H1 (cell line): ENCODE results near the gene INAVA. TPM values are rescaled to one million over a fixed set of nuclear protein-coding genes. Genes with fewer than 3 reads are reported as not detected.

Experiments used
- CTCF ChIA-PET: fragments of 300-600 bp; sonication (Branson Sonifier 250); formaldehyde crosslinking; loops from one replicate; lab custom pipeline; 2021; ENCODE audit not compliant: partially characterized antibody; lab: Charles Lee
- POLR2A ChIA-PET: fragments of 300-600 bp; sonication (Branson Sonifier 250); formaldehyde crosslinking; loops from one replicate; lab custom pipeline; 2021; ENCODE audit warnings: inconsistent platforms; ENCODE audit not compliant: partially characterized antibody; lab: Charles Lee
- DNase-seq, 2 experiments: peaks; one replicate each; pipeline versions ENCODE4 v3.0.0 to v3.0.0-alpha.2; 2010 to 2022; ENCODE audit warnings: low spot score in 2 of 2, low read depth in 1 of 2, mixed read lengths in 1 of 2
- FAIRE-seq: peaks from 2 replicates; lab custom pipeline; 2011; peaks lifted over from hg19 to GRCh38; lab: Jason Lieb, UNC
- H2AFZ ChIP-seq: 2 replicates; pipeline ENCODE4 v1.8.1; 2012; ENCODE audit warnings: low read length, inconsistent platforms
- H2AK5ac ChIP-seq: 2 replicates; pipeline ENCODE4 v1.6.1; 2013; ENCODE audit warnings: low read depth, low read length
- H2BK120ac ChIP-seq: replicated peaks from 2 replicates; pipeline ENCODE3; 2013; ENCODE audit warnings: low read depth, low read length, inconsistent platforms
- H2BK12ac ChIP-seq: 2 replicates; pipeline ENCODE4 v1.6.1; 2013; ENCODE audit warnings: low read depth, low read length
- H2BK15ac ChIP-seq: 2 replicates; pipeline ENCODE4 v1.6.1; 2013; ENCODE audit warnings: low read length
- H2BK20ac ChIP-seq: 2 replicates; pipeline ENCODE4 v1.6.1; 2013; ENCODE audit warnings: low read length
- H2BK5ac ChIP-seq: 2 replicates; pipeline ENCODE4 v1.6.1; 2013; ENCODE audit warnings: low read depth, low read length
- H3K14ac ChIP-seq: 2 replicates; pipeline ENCODE4 v1.6.1; 2013; ENCODE audit warnings: inconsistent platforms; ENCODE audit not compliant: insufficient read length
- H3K18ac ChIP-seq: 2 replicates; pipeline ENCODE4 v1.6.1; 2013; ENCODE audit warnings: low read length; ENCODE audit errors: extremely low read depth
- H3K23ac ChIP-seq: 2 replicates; pipeline ENCODE4 v1.6.1; 2013; ENCODE audit warnings: inconsistent platforms; ENCODE audit not compliant: insufficient read length
- H3K23me2 ChIP-seq: 2 replicates; pipeline ENCODE4 v1.6.1; 2013; ENCODE audit warnings: low read depth, low read length
- H3K27ac ChIP-seq: 2 replicates; pipeline ENCODE4 v1.6.1; 2011; ENCODE audit warnings: low read depth, low read length, inconsistent platforms
- H3K27me3 ChIP-seq, 4 experiments: replicated peaks in 1 of 4; 1 replicate in 1 of 4; 2 replicates in 3 of 4; pipeline versions ENCODE4 v1.6.1 to v1.8.1; 2011 to 2013; ENCODE audit warnings: low read length in 3 of 4, mild to moderate bottlenecking in 3 of 4, inconsistent platforms in 2 of 4, mixed read lengths in 2 of 4, moderate library complexity in 1 of 4; ENCODE audit not compliant: control insufficient read depth in 3 of 4, insufficient read depth in 3 of 4; ENCODE audit errors: extremely low read depth in 1 of 4
- H3K36me3 ChIP-seq, 4 experiments: 2 replicates each; pipeline versions ENCODE4 v1.6.1 to v1.8.1; 2011 to 2013; ENCODE audit warnings: mild to moderate bottlenecking in 4 of 4, low read length in 3 of 4, moderate library complexity in 2 of 4, control low read depth in 1 of 4, inconsistent platforms in 1 of 4; ENCODE audit not compliant: insufficient read depth in 4 of 4, control insufficient read depth in 2 of 4
- H3K4ac ChIP-seq: replicated peaks from 2 replicates; pipeline ENCODE3; 2013; ENCODE audit warnings: low read length, low read depth, mixed read lengths, inconsistent platforms; ENCODE audit not compliant: insufficient read length
- H3K4me1 ChIP-seq, 4 experiments: replicated peaks in 1 of 4; 1 replicate in 1 of 4; 2 replicates in 3 of 4; pipeline versions ENCODE4 v1.6.1 to v1.8.1; 2011 to 2013; ENCODE audit warnings: low read length in 3 of 4, inconsistent platforms in 2 of 4, mixed read lengths in 1 of 4; ENCODE audit not compliant: insufficient read depth in 4 of 4, control insufficient read depth in 3 of 4
- H3K4me2 ChIP-seq, 2 experiments: 2 replicates each; pipeline versions ENCODE4 v1.6.1 to v1.8.1; 2011 to 2013; ENCODE audit warnings: low read depth in 2 of 2, low read length in 2 of 2, control low read depth in 1 of 2, inconsistent platforms in 1 of 2, mild to moderate bottlenecking in 1 of 2; ENCODE audit not compliant: insufficient read depth in 1 of 2
- H3K4me3 ChIP-seq, 4 experiments: fragments of 200-600, 300-600 bp in 1 of 4; sonication (generic), shearing (Covaris generic), sonication (Bioruptor Twin) in 1 of 4; 2 replicates each; pipeline versions ENCODE4 v1.5.1 to v1.8.1; 2011 to 2016; ENCODE audit warnings: low read length in 4 of 4, low read depth in 3 of 4, control low read depth in 2 of 4, inconsistent platforms in 2 of 4, mild to moderate bottlenecking in 2 of 4, mixed read lengths in 1 of 4, moderate library complexity in 1 of 4; ENCODE audit not compliant: insufficient read depth in 2 of 4; ENCODE audit errors: extremely low read depth in 1 of 4
- H3K56ac ChIP-seq: replicated peaks from 2 replicates; pipeline ENCODE3; 2013; ENCODE audit warnings: low read depth, mild to moderate bottlenecking, mixed read lengths, low read length, inconsistent platforms; ENCODE audit not compliant: insufficient read length
- H3K79me1 ChIP-seq: 2 replicates; pipeline ENCODE4 v1.6.1; 2013; ENCODE audit warnings: low read depth, low read length, control low read depth
- H3K79me2 ChIP-seq, 2 experiments: 2 replicates each; pipeline versions ENCODE4 v1.6.1 to v1.8.1; 2012 to 2013; ENCODE audit warnings: low read length in 2 of 2, mild to moderate bottlenecking in 2 of 2, inconsistent platforms in 1 of 2; ENCODE audit not compliant: insufficient read depth in 2 of 2, control insufficient read depth in 1 of 2
- H3K9ac ChIP-seq, 4 experiments: replicated peaks in 1 of 4; 1 replicate in 1 of 4; 2 replicates in 3 of 4; pipeline versions ENCODE4 v1.6.1 to v1.8.1; 2011 to 2013; ENCODE audit warnings: low read depth in 3 of 4, low read length in 3 of 4, control low read depth in 2 of 4, mild to moderate bottlenecking in 2 of 4, moderate library complexity in 2 of 4, inconsistent platforms in 1 of 4; ENCODE audit errors: extremely low read depth in 1 of 4
- H3K9me3 ChIP-seq, 2 experiments: 2 replicates each; pipeline versions ENCODE4 v1.6.1 to v1.8.1; 2012 to 2013; ENCODE audit warnings: mild to moderate bottlenecking in 2 of 2, moderate library complexity in 2 of 2, control low read depth in 1 of 2, inconsistent platforms in 1 of 2, low read depth in 1 of 2, low read length in 1 of 2, mixed read lengths in 1 of 2; ENCODE audit not compliant: insufficient read depth in 2 of 2
- H4K20me1 ChIP-seq, 2 experiments: replicated peaks in 1 of 2; 2 replicates each; pipeline versions ENCODE3 to v1.8.1; 2011 to 2013; ENCODE audit warnings: inconsistent platforms in 2 of 2, low read length in 2 of 2, mild to moderate bottlenecking in 1 of 2; ENCODE audit not compliant: insufficient read depth in 2 of 2, control insufficient read depth in 1 of 2
- H4K5ac ChIP-seq: 2 replicates; pipeline ENCODE4 v1.6.1; 2013; ENCODE audit warnings: low read length, low read depth, mixed read lengths, inconsistent platforms; ENCODE audit not compliant: insufficient read length
- H4K8ac ChIP-seq: 2 replicates; pipeline ENCODE4 v1.8.0; 2013; ENCODE audit warnings: mild to moderate bottlenecking, moderate library complexity, low read length, inconsistent platforms; ENCODE audit not compliant: insufficient read depth; ENCODE audit errors: extremely low read depth
- H4K91ac ChIP-seq: replicated peaks from 2 replicates; pipeline ENCODE3; 2013; ENCODE audit warnings: low read length, mixed read lengths, inconsistent platforms; ENCODE audit not compliant: insufficient read length
- ATF3 ChIP-seq: IDR thresholded peaks from 2 replicates; pipeline ENCODE4 v1.6.1; 2011; ENCODE audit warnings: low read depth, mild to moderate bottlenecking, low read length; ENCODE audit not compliant: insufficient read depth
- CEBPB ChIP-seq: IDR thresholded peaks from 2 replicates; pipeline ENCODE4 v1.6.1; 2012; ENCODE audit warnings: low read depth, low read length
- CHD2 ChIP-seq: IDR thresholded peaks from 2 replicates; pipeline ENCODE4 v1.6.1; 2012; ENCODE audit warnings: low read length, improper control_type of control experiment
- EZH2 ChIP-seq: fragments of 200-600 bp; sonication (generic); IDR thresholded peaks from 2 replicates; pipeline ENCODE4 v1.7.1; 2012; ENCODE audit warnings: low read depth, mild to moderate bottlenecking, moderate library complexity, low read length, inconsistent platforms; ENCODE audit not compliant: severe bottlenecking
- GABPA ChIP-seq: IDR thresholded peaks from 2 replicates; pipeline ENCODE4 v1.6.1; 2011; ENCODE audit warnings: mild to moderate bottlenecking, low read length, moderate library complexity, borderline replicate concordance; ENCODE audit not compliant: insufficient read depth
- KDM1A ChIP-seq: fragments of 200-600, 300-600 bp; sonication (generic); IDR thresholded peaks from 2 replicates; pipeline ENCODE4 v1.7.1; 2016; ENCODE audit warnings: mild to moderate bottlenecking, low read length, borderline replicate concordance
- KDM4A ChIP-seq: IDR thresholded peaks from one replicate; pipeline ENCODE4 v1.7.1; 2012; ENCODE audit warnings: low read depth, mild to moderate bottlenecking, moderate library complexity, low read length, inconsistent platforms; ENCODE audit not compliant: severe bottlenecking
- MAX ChIP-seq: IDR thresholded peaks from 2 replicates; pipeline ENCODE4 v1.6.1; 2012; ENCODE audit warnings: inconsistent platforms
- PHF8 ChIP-seq: fragments of 200-600 bp; sonication (generic); conservative IDR thresholded peaks from 2 replicates; pipeline ENCODE4 v1.7.1; 2012; ENCODE audit warnings: low read depth, mild to moderate bottlenecking, inconsistent platforms, low read length, moderate library complexity
- POLR2A ChIP-seq, 2 experiments: IDR thresholded peaks; 1 replicate in 1 of 2; 2 replicates in 1 of 2; pipeline ENCODE4 v1.6.1; 2011; ENCODE audit warnings: low read depth in 2 of 2, low read length in 2 of 2, mild to moderate bottlenecking in 2 of 2; ENCODE audit errors: control extremely low read depth in 1 of 2
- POU5F1 ChIP-seq: IDR thresholded peaks from 2 replicates; pipeline ENCODE4 v1.6.1; 2011; ENCODE audit warnings: low read depth, mild to moderate bottlenecking, low read length, moderate library complexity
- RFX5 ChIP-seq: IDR thresholded peaks from 2 replicates; pipeline ENCODE4 v1.6.1; 2011; ENCODE audit warnings: low read depth, low read length, improper control_type of control experiment, borderline replicate concordance
- SP2 ChIP-seq: IDR thresholded peaks from 2 replicates; pipeline ENCODE4 v1.6.1; 2012; ENCODE audit warnings: mild to moderate bottlenecking, low read length, inconsistent platforms
- SP4 ChIP-seq: IDR thresholded peaks from 2 replicates; pipeline ENCODE4 v1.6.1; 2012; ENCODE audit warnings: low read length, inconsistent platforms
- TBP ChIP-seq: IDR thresholded peaks from 2 replicates; pipeline ENCODE4 v1.6.1; 2011; ENCODE audit warnings: low read depth, low read length, improper control_type of control experiment
- WGBS, 2 experiments: shearing (Covaris generic) in 1 of 2; methylation state at CpG; one replicate each; pipeline versions ENCODE4 v1.1.6 to v1.1.7; 2013 to 2015; ENCODE audit warnings: low lambda C conversion rate in 2 of 2, mixed read lengths in 2 of 2, inconsistent platforms in 1 of 2, low coverage in 1 of 2, missing lambda C conversion rate in 1 of 2; ENCODE audit not compliant: insufficient replicate concordance in 2 of 2, insufficient coverage in 1 of 2, insufficient read length in 1 of 2; ENCODE audit errors: extremely low coverage in 1 of 2, missing lambda C conversion rate in 1 of 2; 5-methylcytosine and 5-hydroxymethylcytosine counted together
- polyA plus RNA-seq, 7 experiments: library from polyadenylated mRNA; depleted of rRNA in 3 of 7; stranded (reverse) in 5 of 7; unstranded in 2 of 7; fragments of >200 nt in 5 of 7; fragments of 200-250 nt in 2 of 7; gene quantifications; 1 replicate in 5 of 7; 2 replicates in 1 of 7; 4 replicates in 1 of 7; pipeline versions ENCODE4 v1.2.1 to v1.2.3, GENCODE V29; 2011 to 2013; ENCODE audit warnings: missing spikeins in 2 of 7, mixed read lengths in 2 of 7
- total RNA-seq: library from RNA; stranded (reverse); fragmentation: NEBNext Ultra II Directional; extraction: Animal tissue kit (Norgen Biotek cat#: 25700); gene quantifications from 2 replicates; pipeline ENCODE4 v1.2.1, GENCODE V29; 2021

INAVA gene
- total and polyA plus RNA-seq, 2 of the 8 experiments (the other 6 are each of a cell fraction or from before 2014, with no cell fraction given): 46.8 to 49.3 TPM

- H4K91ac ChIP-seq: no peak overlapping the region
- no peak overlapping the region for H4K5ac ChIP-seq
- H3K79me2 ChIP-seq: no peaks in the 10 kb centered on the region
- CTCF ChIA-PET: interaction anchor here (0.7 to 1.7 kb wide), 7 partner anchors 8 to 427 kb away, joined by 3 to 10 read pairs (median 3); no protein-coding TSS in a partner anchor
- no peak overlapping the region for H2BK20ac ChIP-seq
- H3K9ac ChIP-seq: no peak overlapping the region
- no peaks in the 10 kb centered on the region for H3K9me3 ChIP-seq
- H3K4ac ChIP-seq: no peak overlapping the region
- no peak overlapping the region for H2BK120ac ChIP-seq
- no peak overlapping the region for H2AK5ac ChIP-seq
- no peak overlapping the region for H3K27ac ChIP-seq
- no peak overlapping the region for H3K4me3 ChIP-seq
- no peak overlapping the region for H2BK12ac ChIP-seq
- no peak overlapping the region for H3K4me2 ChIP-seq
- no peaks in the 10 kb centered on the region for H3K23me2 ChIP-seq
- H2BK15ac ChIP-seq: no peak overlapping the region
- POLR2A ChIA-PET: no interaction called here
- FAIRE-seq (no peak), DNase-seq (no peak)
- no peak overlapping the region for H3K18ac ChIP-seq
- no peak overlapping the region for H2AFZ ChIP-seq
- 82% methylated on average over 2 of the region's 2 CpGs; no CpG with 5 or more reads in 1 of the 2 experiments for WGBS, 2 experiments
- no peaks in the 10 kb centered on the region for H3K79me1 ChIP-seq
- H4K20me1 ChIP-seq: no peaks in the 10 kb centered on the region
- no peak overlapping the region for H3K23ac ChIP-seq
- peaks cover 0 to 3% (median under 1%) of the 10 kb centered on the region in 4 experiments; a peak in 2 of 7 replicates for H3K4me1 ChIP-seq
- no peaks in the 10 kb centered on the region for H3K36me3 ChIP-seq
- H4K8ac ChIP-seq: no peak overlapping the region
- H3K14ac ChIP-seq: no peak overlapping the region
- no peak overlapping the region for H2BK5ac ChIP-seq
- H3K27me3 ChIP-seq: no peaks in the 10 kb centered on the region
- no peak overlapping the region for H3K56ac ChIP-seq
- no peak for TF ChIP-seq RFX5
- no peak for TF ChIP-seq GABPA
- TF ChIP-seq CEBPB: no peak
- no peak for TF ChIP-seq MAX
- no peak for TF ChIP-seq POLR2A (IDR thresholded peaks at IDR 0.05; ENCODE audit: control extremely low read depth in 1 of 2, low read depth in 2 of 2, low read length in 2 of 2)
- no peak for TF ChIP-seq KDM4A
- TF ChIP-seq TBP: no peak
- TF ChIP-seq EZH2: no peak
- no peak for TF ChIP-seq POU5F1
- TF ChIP-seq SP2: no peak
- no peak for TF ChIP-seq ATF3
- no peak for TF ChIP-seq SP4
- TF ChIP-seq CHD2: no peak
- no peak for TF ChIP-seq KDM1A
- no peak for TF ChIP-seq PHF8
These were observed 68.4 kb downstream of the INAVA start for GRCh38 chr1:200963076-200963475.
